ENCODE data around the gene HMGB4.

Gene HMGB4

GRCh38 chr1:33895396-33895795 lies 31.5 kb downstream of the HMGB4 start:
- Histone ChIP-seq H3K4me3 (ENCODE audit: low read depth in 1 of 2, low read length in 1 of 2) (no peak overlapping the region), H3K4me1 (ENCODE audit: control insufficient read depth in 1 of 2, insufficient read depth in 1 of 2, low read depth in 1 of 2, low read length in 1 of 2) (no peaks in the 10 kb centered on the region), H3K9me3 (no peaks in the 10 kb centered on the region), H3K36me3 (no peaks in the 10 kb centered on the region), H3K27me3 (no peaks in the 10 kb centered on the region), H3K27ac (no peak overlapping the region)
- TF ChIP-seq, protein P1, sequence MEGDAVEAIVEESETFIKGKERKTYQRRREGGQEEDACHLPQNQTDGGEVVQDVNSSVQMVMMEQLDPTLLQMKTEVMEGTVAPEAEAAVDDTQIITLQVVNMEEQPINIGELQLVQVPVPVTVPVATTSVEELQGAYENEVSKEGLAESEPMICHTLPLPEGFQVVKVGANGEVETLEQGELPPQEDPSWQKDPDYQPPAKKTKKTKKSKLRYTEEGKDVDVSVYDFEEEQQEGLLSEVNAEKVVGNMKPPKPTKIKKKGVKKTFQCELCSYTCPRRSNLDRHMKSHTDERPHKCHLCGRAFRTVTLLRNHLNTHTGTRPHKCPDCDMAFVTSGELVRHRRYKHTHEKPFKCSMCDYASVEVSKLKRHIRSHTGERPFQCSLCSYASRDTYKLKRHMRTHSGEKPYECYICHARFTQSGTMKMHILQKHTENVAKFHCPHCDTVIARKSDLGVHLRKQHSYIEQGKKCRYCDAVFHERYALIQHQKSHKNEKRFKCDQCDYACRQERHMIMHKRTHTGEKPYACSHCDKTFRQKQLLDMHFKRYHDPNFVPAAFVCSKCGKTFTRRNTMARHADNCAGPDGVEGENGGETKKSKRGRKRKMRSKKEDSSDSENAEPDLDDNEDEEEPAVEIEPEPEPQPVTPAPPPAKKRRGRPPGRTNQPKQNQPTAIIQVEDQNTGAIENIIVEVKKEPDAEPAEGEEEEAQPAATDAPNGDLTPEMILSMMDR (IDR thresholded peaks at IDR 0.05), result no peak

GRCh38 chr1:33895976-33896375 lies 32.1 kb downstream of the HMGB4 start:
- TF ChIP-seq, protein P1 (IDR thresholded peaks at IDR 0.05), result no peak
- H3K4me3 ChIP-seq (ENCODE audit: low read depth in 1 of 2, low read length in 1 of 2), result no peak overlapping the region
- H3K36me3 ChIP-seq, result no peaks in the 10 kb centered on the region
- no peaks in the 10 kb centered on the region for H3K9me3 ChIP-seq
- no peaks in the 10 kb centered on the region for H3K4me1 ChIP-seq (ENCODE audit: control insufficient read depth in 1 of 2, insufficient read depth in 1 of 2, low read depth in 1 of 2, low read length in 1 of 2)
- H3K27me3 ChIP-seq, result no peaks in the 10 kb centered on the region
- no peak overlapping the region for H3K27ac ChIP-seq

DNA sequence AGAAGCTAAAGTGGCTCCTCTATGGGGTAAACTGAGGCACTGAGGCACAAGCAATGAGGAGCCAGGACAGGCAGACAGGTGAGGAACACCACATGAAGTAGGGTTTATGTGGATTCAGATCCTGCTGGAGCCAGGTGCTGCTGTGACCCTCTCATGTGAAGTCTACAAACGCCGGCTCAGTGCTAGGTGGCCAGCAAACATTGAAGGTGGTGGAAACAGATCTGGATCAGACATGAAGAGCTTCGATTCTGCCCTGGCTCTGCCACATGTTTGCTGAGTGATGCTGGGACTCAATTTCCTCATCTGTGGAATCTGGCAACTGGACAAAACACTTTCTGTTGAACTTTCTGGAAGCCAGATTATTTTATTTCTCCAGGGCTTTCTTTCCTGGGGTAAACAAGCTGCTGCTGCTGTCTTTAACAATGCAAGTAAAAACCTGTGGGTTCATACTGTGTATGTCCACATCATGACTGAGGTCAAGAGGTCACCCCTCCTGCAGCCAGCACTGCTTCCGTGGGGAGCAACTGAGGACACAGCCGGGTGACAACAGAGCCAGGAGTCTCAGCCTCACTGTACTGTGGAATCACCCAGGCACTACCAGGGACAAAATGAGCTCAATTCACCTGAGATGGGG lies 33.3 kb downstream of the HMGB4 start:
- Histone ChIP-seq H3K27ac (no peak overlapping the region), H3K27me3 (no peaks in the 10 kb centered on the region), H3K9me3 (no peaks in the 10 kb centered on the region), H3K4me3 (ENCODE audit: low read depth in 1 of 2, low read length in 1 of 2) (no peak overlapping the region), H3K36me3 (no peaks in the 10 kb centered on the region), H3K4me1 (ENCODE audit: control insufficient read depth in 1 of 2, insufficient read depth in 1 of 2, low read depth in 1 of 2, low read length in 1 of 2) (no peaks in the 10 kb centered on the region)
- TF ChIP-seq, protein P1 (IDR thresholded peaks at IDR 0.05), result no peak

- Histone ChIP-seq H3K4me3 (ENCODE audit: low read depth in 1 of 2, low read length in 1 of 2) (no peak overlapping the region), H3K27me3 (no peaks in the 10 kb centered on the region), H3K9me3 (no peaks in the 10 kb centered on the region), H3K4me1 (ENCODE audit: control insufficient read depth in 1 of 2, insufficient read depth in 1 of 2, low read depth in 1 of 2, low read length in 1 of 2) (no peaks in the 10 kb centered on the region), H3K27ac (no peak overlapping the region), H3K36me3 (no peaks in the 10 kb centered on the region)
- TF ChIP-seq, protein P1 (IDR thresholded peaks at IDR 0.05), result no peak
Observed at GRCh38 chr1:33898406-33898805, 34.5 kb downstream of the HMGB4 start.

- TF ChIP-seq, protein P1 (IDR thresholded peaks at IDR 0.05), result no peak
- Histone ChIP-seq H3K36me3 (no peaks in the 10 kb centered on the region), H3K4me3 (ENCODE audit: low read depth in 1 of 2, low read length in 1 of 2) (no peak overlapping the region), H3K4me1 (ENCODE audit: control insufficient read depth in 1 of 2, insufficient read depth in 1 of 2, low read depth in 1 of 2, low read length in 1 of 2) (no peaks in the 10 kb centered on the region), H3K27me3 (no peaks in the 10 kb centered on the region), H3K9me3 (no peaks in the 10 kb centered on the region), H3K27ac (no peak overlapping the region)
Observed at GRCh38 chr1:33898881-33899280, 35.0 kb downstream of the HMGB4 start.

Measured in neutrophil (primary cell).